Endometrial microvascular endothelial cells (primary cell): ENCODE measurements around the gene RABEPK. TPM values are rescaled to one million over a fixed set of nuclear protein-coding genes. Genes with fewer than 3 reads are reported as not detected.

Experiments
- in situ Hi-C: cut with HindIII; loops from 2 replicates; pipeline ENCODE4 v1.10.0; 2017; ENCODE audit warnings: low sequenced_read_pairs, low pct_unique_long_range_greater_than_20kb; ENCODE audit errors: inconsistent ontology term
- total RNA-seq: library from RNA; depleted of rRNA; stranded (reverse); fragments of >200 nt; gene quantifications from one replicate; pipeline ENCODE4 v1.2.3, GENCODE V29; 2015; ENCODE audit errors: inconsistent ontology term

The RABEPK gene
- total RNA-seq, 1 donor from 2014 or later: 23.0 TPM

DNA sequence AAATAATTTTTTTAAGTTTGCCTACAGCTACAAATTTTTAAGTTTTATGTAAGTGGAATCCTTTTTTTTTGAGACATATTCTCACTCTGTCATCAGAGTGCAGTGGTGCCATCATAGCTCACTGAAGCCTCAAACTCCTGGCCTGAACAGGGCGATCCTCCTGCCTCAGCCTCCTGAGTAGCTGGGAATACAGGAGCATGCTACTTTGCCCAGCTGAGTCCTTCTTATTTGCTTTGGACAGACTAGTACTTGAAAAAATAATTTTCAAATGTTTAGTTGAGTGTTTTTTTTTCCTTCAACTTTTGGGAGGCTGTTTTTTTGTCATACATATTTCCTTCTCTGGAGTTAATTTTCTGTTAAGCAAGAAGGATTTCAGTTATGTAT lies 68.7 kb downstream of the RABEPK start:
- in situ Hi-C loops: no loop called here

DNA sequence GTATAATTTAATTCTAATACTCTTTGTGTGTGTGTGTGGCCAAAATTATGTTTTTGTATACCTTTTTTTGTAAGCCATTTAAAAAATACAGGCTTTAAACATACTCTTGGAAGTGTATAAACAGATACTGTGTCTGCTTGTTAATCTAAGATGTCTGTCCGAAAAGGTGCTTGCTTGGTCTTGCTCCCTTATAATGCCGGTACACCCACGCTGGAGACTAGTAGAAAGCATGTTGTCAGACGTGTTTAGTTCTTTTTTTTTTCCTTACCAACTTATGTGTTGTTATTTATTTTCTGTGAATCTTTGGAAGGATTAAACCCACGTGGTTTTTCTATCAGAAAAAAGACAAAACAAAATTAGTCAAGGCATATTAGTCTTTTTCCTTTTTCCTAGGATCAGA lies 70.7 kb downstream of the RABEPK start:
- in situ Hi-C loops: no loop called here

DNA sequence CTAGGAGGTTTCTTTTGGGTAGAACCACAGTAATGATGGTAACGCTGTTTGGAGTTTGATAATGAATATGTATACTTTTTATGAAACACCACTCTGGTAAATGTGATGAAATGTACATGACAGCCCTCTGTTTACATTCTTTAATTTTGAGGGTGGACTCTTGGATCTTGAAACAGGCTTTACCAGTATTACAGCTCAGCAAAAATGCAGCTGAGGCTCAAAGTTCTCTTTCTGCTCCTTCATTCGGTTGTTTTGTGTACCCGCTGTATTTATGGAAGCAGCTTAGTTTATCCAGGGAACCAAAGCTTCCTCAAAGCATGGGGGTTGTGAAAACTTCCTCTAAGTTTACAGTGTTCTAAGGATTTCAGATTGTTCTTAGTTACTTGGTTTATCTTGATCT lies 72.4 kb downstream of the RABEPK start:
- in situ Hi-C loops: no loop called here

DNA sequence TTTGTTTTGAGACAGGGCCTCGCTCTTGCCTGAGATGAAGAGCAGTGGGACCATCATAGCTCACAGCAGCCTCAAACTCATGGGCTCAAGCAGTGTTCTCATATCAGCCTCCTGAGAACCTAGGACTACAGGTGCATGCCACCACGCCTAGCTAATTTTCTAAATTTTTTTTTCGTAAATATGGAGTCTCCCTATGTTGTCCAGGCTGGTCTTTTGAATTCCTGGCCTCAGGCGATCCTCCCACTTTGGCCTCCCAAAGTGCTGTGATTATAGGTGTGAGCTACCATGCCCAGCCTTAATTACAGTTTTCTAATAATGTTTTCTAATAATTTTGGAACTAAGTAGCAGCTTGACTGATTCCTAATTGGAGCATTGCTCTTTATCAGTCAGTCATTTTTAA lies 76.4 kb downstream of the RABEPK start:
- in situ Hi-C loops: no loop called here

DNA sequence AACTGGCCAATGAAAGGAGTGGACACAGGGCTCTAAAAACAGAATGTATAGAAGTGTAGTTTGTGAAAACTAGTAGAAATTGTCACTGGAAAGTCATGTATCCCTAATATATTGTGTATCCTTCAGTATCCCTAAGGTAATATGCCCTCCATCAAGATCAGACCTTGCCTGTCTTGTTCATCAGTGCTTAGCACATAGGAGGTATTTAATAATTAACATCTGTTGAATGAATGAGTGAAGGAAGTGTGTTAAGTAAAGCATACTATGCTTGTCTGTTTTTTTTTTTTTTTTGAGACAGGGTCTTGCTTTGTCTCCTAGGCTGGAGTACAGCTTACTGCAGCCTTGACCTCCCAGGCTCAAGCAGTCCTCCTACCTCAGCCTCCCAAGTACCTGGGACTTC lies 77.1 kb downstream of the RABEPK start:
- in situ Hi-C loops: no loop called here

DNA sequence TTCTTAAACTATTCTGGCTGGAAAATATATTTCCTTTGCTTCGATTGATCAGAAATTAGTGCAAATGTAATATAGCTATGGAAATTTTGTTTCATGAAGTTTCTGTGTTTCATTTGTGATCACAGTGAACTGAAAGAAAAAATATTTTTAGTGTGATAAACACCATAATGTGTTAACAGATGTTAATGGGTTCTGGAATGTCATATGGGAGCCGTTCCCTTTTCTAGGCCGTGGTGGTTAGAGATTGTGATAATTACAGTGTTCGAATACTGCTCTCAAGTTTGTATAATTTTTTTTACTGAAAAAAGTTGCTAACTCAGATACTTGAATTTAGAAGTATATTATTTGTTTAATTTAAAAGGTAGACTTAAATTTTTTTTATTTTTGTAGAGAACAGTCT lies 80.6 kb downstream of the RABEPK start:
- in situ Hi-C loops: no loop called here

Other genes starting within 250 kb of the RABEPK start
- 6.8 TPM for gene SCAI, start 57.0 kb upstream of the RABEPK start, total RNA-seq
- gene PPP6C, start 10.7 kb upstream of the RABEPK start, total RNA-seq: 32.1 TPM
- gene HSPA5, start 40.8 kb downstream of the RABEPK start, total RNA-seq: 353 TPM
- 36.9 TPM for gene GAPVD1, start 61.3 kb downstream of the RABEPK start, total RNA-seq